ENCODE measurements around the gene TMEM233.

GRCh38 chr12:119624966-119625365 is 31.4 kb downstream of the TMEM233 start:
- TF ChIP-seq ELF1 (IDR thresholded peaks at IDR 0.05; ENCODE audit: borderline replicate concordance, low read depth) (no peak), CTCF (IDR thresholded peaks at IDR 0.05 in 2 of 3, conservative IDR thresholded peaks at IDR 0.05 in 1 of 3; ENCODE audit: borderline replicate concordance in 1 of 3, insufficient read depth in 1 of 3, low read depth in 2 of 3, low read length in 2 of 3) (no peak), POLR2A (IDR thresholded peaks at IDR 0.05; ENCODE audit: borderline replicate concordance, extremely low read depth, insufficient read depth, insufficient read length) (no peak), EZH2 (IDR thresholded peaks at IDR 0.05) (no peak), REST (IDR thresholded peaks at IDR 0.05; ENCODE audit: low read depth) (no peak), SP1 (IDR thresholded peaks at IDR 0.05; ENCODE audit: low read depth) (no peak)
